ENCODE results near the gene NINJ2.
"Not testable (repeated sequence)": the region's sequence is repeated elsewhere in the genome, so short reads cannot be mapped to it uniquely, and the experiment has no call there.

NINJ2 gene

GRCh38 chr12:585062-586061 is 77.9 kb downstream of the NINJ2 start:
- H3K4me3 ChIP-seq (ENCODE audit: low read length), result no peak overlapping the region
- no peak for DNase-seq (ENCODE audit: low read depth, low spot score)
- no CpG with 5 or more reads among the region's 30 CpGs for WGBS (ENCODE audit: insufficient coverage, insufficient read length)
- H3K9me3 ChIP-seq (ENCODE audit: control insufficient read depth, insufficient read depth, low read length), result no peaks in the 10 kb centered on the region
- no peaks in the 10 kb centered on the region for H3K4me1 ChIP-seq (ENCODE audit: control insufficient read depth, insufficient read depth, low read length)
- no peaks in the 10 kb centered on the region for H3K27me3 ChIP-seq (ENCODE audit: control insufficient read depth, insufficient read depth, low read length)
- no peaks in the 10 kb centered on the region for H3K36me3 ChIP-seq (ENCODE audit: control insufficient read depth, insufficient read depth, low read length)
- no peak overlapping the region for H3K27ac ChIP-seq (ENCODE audit: low read length)

GRCh38 chr12:583251-583869 is 79.9 kb downstream of the NINJ2 start:
- Histone ChIP-seq H3K4me3 (ENCODE audit: low read length) (no peak overlapping the region), H3K27ac (ENCODE audit: low read length) (no peak overlapping the region), H3K4me1 (ENCODE audit: control insufficient read depth, insufficient read depth, low read length) (no peaks in the 10 kb centered on the region), H3K9me3 (ENCODE audit: control insufficient read depth, insufficient read depth, low read length) (no peaks in the 10 kb centered on the region), H3K27me3 (ENCODE audit: control insufficient read depth, insufficient read depth, low read length) (no peaks in the 10 kb centered on the region), H3K36me3 (ENCODE audit: control insufficient read depth, insufficient read depth, low read length) (no peaks in the 10 kb centered on the region)
- DNase-seq (ENCODE audit: low read depth, low spot score), result no peak
- no CpG with 5 or more reads among the region's 13 CpGs for WGBS (ENCODE audit: insufficient coverage, insufficient read length)

GRCh38 chr12:581746-582145 is 81.5 kb downstream of the NINJ2 start:
- no CpG with 5 or more reads among the region's 9 CpGs for WGBS (ENCODE audit: insufficient coverage, insufficient read length)
- H3K36me3 ChIP-seq (ENCODE audit: control insufficient read depth, insufficient read depth, low read length), result no peaks in the 10 kb centered on the region
- H3K4me3 ChIP-seq (ENCODE audit: low read length), result no peak overlapping the region
- H3K27ac ChIP-seq (ENCODE audit: low read length), result no peak overlapping the region
- DNase-seq (ENCODE audit: low read depth, low spot score), result no peak
- H3K4me1 ChIP-seq (ENCODE audit: control insufficient read depth, insufficient read depth, low read length), result no peaks in the 10 kb centered on the region
- H3K27me3 ChIP-seq (ENCODE audit: control insufficient read depth, insufficient read depth, low read length), result no peaks in the 10 kb centered on the region
- no peaks in the 10 kb centered on the region for H3K9me3 ChIP-seq (ENCODE audit: control insufficient read depth, insufficient read depth, low read length)

- DNase-seq (ENCODE audit: low read depth, low spot score), result no peak
- H3K36me3 ChIP-seq (ENCODE audit: control insufficient read depth, insufficient read depth, low read length), result no peaks in the 10 kb centered on the region
- no CpG with 5 or more reads among the region's 5 CpGs for WGBS (ENCODE audit: insufficient coverage, insufficient read length)
- H3K4me3 ChIP-seq (ENCODE audit: low read length), result no peak overlapping the region
- no peaks in the 10 kb centered on the region for H3K9me3 ChIP-seq (ENCODE audit: control insufficient read depth, insufficient read depth, low read length)
- no peak overlapping the region for H3K27ac ChIP-seq (ENCODE audit: low read length)
- H3K4me1 ChIP-seq (ENCODE audit: control insufficient read depth, insufficient read depth, low read length), result no peaks in the 10 kb centered on the region
- H3K27me3 ChIP-seq (ENCODE audit: control insufficient read depth, insufficient read depth, low read length), result no peaks in the 10 kb centered on the region
These were observed 81.9 kb downstream of the NINJ2 start for GRCh38 chr12:581321-581720.

GRCh38 chr12:580813-581212 is 82.4 kb downstream of the NINJ2 start:
- no peak for DNase-seq (ENCODE audit: low read depth, low spot score)
- no peaks in the 10 kb centered on the region for H3K4me1 ChIP-seq (ENCODE audit: control insufficient read depth, insufficient read depth, low read length)
- H3K36me3 ChIP-seq (ENCODE audit: control insufficient read depth, insufficient read depth, low read length), result no peaks in the 10 kb centered on the region
- no peak overlapping the region for H3K27ac ChIP-seq (ENCODE audit: low read length)
- H3K27me3 ChIP-seq (ENCODE audit: control insufficient read depth, insufficient read depth, low read length), result no peaks in the 10 kb centered on the region
- no CpG with 5 or more reads among the region's 4 CpGs for WGBS (ENCODE audit: insufficient coverage, insufficient read length)
- H3K4me3 ChIP-seq (ENCODE audit: low read length), result no peak overlapping the region
- no peaks in the 10 kb centered on the region for H3K9me3 ChIP-seq (ENCODE audit: control insufficient read depth, insufficient read depth, low read length)

GRCh38 chr12:579420-580110 is 83.7 kb downstream of the NINJ2 start:
- Histone ChIP-seq H3K9me3 (ENCODE audit: control insufficient read depth, insufficient read depth, low read length) (no peaks in the 10 kb centered on the region), H3K27ac (ENCODE audit: low read length) (no peak overlapping the region), H3K4me1 (ENCODE audit: control insufficient read depth, insufficient read depth, low read length) (no peaks in the 10 kb centered on the region), H3K4me3 (ENCODE audit: low read length) (no peak overlapping the region), H3K36me3 (ENCODE audit: control insufficient read depth, insufficient read depth, low read length) (no peaks in the 10 kb centered on the region), H3K27me3 (ENCODE audit: control insufficient read depth, insufficient read depth, low read length) (no peaks in the 10 kb centered on the region)
- no CpG with 5 or more reads among the region's 9 CpGs for WGBS (ENCODE audit: insufficient coverage, insufficient read length)
- no peak for DNase-seq (ENCODE audit: low read depth, low spot score)

GRCh38 chr12:578748-579419 is 84.4 kb downstream of the NINJ2 start:
- Histone ChIP-seq H3K4me3 (ENCODE audit: low read length) (no peak overlapping the region), H3K27ac (ENCODE audit: low read length) (no peak overlapping the region), H3K9me3 (ENCODE audit: control insufficient read depth, insufficient read depth, low read length) (no peaks in the 10 kb centered on the region), H3K36me3 (ENCODE audit: control insufficient read depth, insufficient read depth, low read length) (no peaks in the 10 kb centered on the region), H3K4me1 (ENCODE audit: control insufficient read depth, insufficient read depth, low read length) (no peaks in the 10 kb centered on the region), H3K27me3 (ENCODE audit: control insufficient read depth, insufficient read depth, low read length) (no peaks in the 10 kb centered on the region)
- WGBS (ENCODE audit: insufficient coverage, insufficient read length), result no CpG with 5 or more reads among the region's 7 CpGs
- DNase-seq (ENCODE audit: low read depth, low spot score), result no peak

GRCh38 chr12:577994-578747 is 85.1 kb downstream of the NINJ2 start:
- not testable (repeated sequence) for H3K4me1 ChIP-seq (ENCODE audit: control insufficient read depth, insufficient read depth, low read length); H3K27me3 ChIP-seq (ENCODE audit: control insufficient read depth, insufficient read depth, low read length); DNase-seq (ENCODE audit: low read depth, low spot score); H3K4me3 ChIP-seq (ENCODE audit: low read length); H3K27ac ChIP-seq (ENCODE audit: low read length); H3K36me3 ChIP-seq (ENCODE audit: control insufficient read depth, insufficient read depth, low read length); H3K9me3 ChIP-seq (ENCODE audit: control insufficient read depth, insufficient read depth, low read length)
- WGBS (ENCODE audit: insufficient coverage, insufficient read length), result no CpG with 5 or more reads among the region's 19 CpGs

- H3K9me3 ChIP-seq (ENCODE audit: control insufficient read depth, insufficient read depth, low read length), result no peaks in the 10 kb centered on the region
- H3K4me1 ChIP-seq (ENCODE audit: control insufficient read depth, insufficient read depth, low read length), result no peaks in the 10 kb centered on the region
- no CpG with 5 or more reads among the region's 14 CpGs for WGBS (ENCODE audit: insufficient coverage, insufficient read length)
- DNase-seq (ENCODE audit: low read depth, low spot score), result no peak
- no peak overlapping the region for H3K4me3 ChIP-seq (ENCODE audit: low read length)
- no peaks in the 10 kb centered on the region for H3K36me3 ChIP-seq (ENCODE audit: control insufficient read depth, insufficient read depth, low read length)
- H3K27me3 ChIP-seq (ENCODE audit: control insufficient read depth, insufficient read depth, low read length), result no peaks in the 10 kb centered on the region
- H3K27ac ChIP-seq (ENCODE audit: low read length), result no peak overlapping the region
These were observed 86.6 kb downstream of the NINJ2 start for GRCh38 chr12:576615-577110.

All from iPS DF 6.9 (cell line).